Neural crest cell (in vitro differentiated cells): Measurements from ENCODE around the gene GNE. TPM values are rescaled to one million over a fixed set of nuclear protein-coding genes. Genes with fewer than 3 reads are reported as not detected.
A peak's percentile ranks its signal among the peaks of the same experiment; 100 is the strongest.
"Not testable (repeated sequence)": the region's sequence is repeated elsewhere in the genome, so short reads cannot be mapped to it uniquely, and the experiment has no call there.

Experiments
- DNase-seq: peaks from one replicate; pipeline ENCODE4 v3.0.0; 2021; ENCODE audit warnings: low read depth, mixed read lengths, low spot score
- H3K27ac Mint-ChIP-seq: one replicate; pipeline ENCODE4 v1.8.0; 2021; ENCODE audit warnings: mild to moderate bottlenecking, mixed read lengths; ENCODE audit not compliant: unreplicated experiment
- H3K27me3 Mint-ChIP-seq: 2 replicates; pipeline ENCODE4 v1.8.0; 2021; ENCODE audit warnings: low read depth, mild to moderate bottlenecking, mixed read lengths
- H3K36me3 Mint-ChIP-seq: 2 replicates; pipeline ENCODE4 v1.8.0; 2021; ENCODE audit warnings: low read depth, mild to moderate bottlenecking, mixed read lengths
- H3K4me1 Mint-ChIP-seq: 2 replicates; pipeline ENCODE4 v1.8.0; 2021; ENCODE audit warnings: mixed read lengths
- H3K4me3 Mint-ChIP-seq: one replicate; pipeline ENCODE4 v1.8.0; 2021; ENCODE audit warnings: mild to moderate bottlenecking, mixed read lengths
- H3K9me3 Mint-ChIP-seq: 2 replicates; pipeline ENCODE4 v1.8.0; 2021; ENCODE audit warnings: mixed read lengths
- CTCF ChIP-seq: fragments of 200-600 bp; sonication (generic); conservative IDR thresholded peaks from 2 replicates; pipeline ENCODE4 v1.5.0; 2021; ENCODE audit warnings: antibody characterized with exemption, mild to moderate bottlenecking
- total RNA-seq: library from RNA; stranded (reverse); gene quantifications from 2 replicates; pipeline ENCODE4 v1.2.1, GENCODE V29; 2021

The GNE gene
- total RNA-seq, 1 donor from 2014 or later, result 24.6 TPM

GRCh38 chr9:36297798-36298197, 39.5 kb upstream of the GNE start:
- Mint-ChIP-seq H3K27ac (no peak overlapping the region), H3K9me3 (no peaks in the 10 kb centered on the region), H3K4me1 (no peaks in the 10 kb centered on the region), H3K4me3 (no peak overlapping the region), H3K27me3 (no peaks in the 10 kb centered on the region), H3K36me3 (no peaks in the 10 kb centered on the region)
- no peak for DNase-seq
- TF ChIP-seq CTCF, result no peak

- H3K27me3 Mint-ChIP-seq, H3K9me3 Mint-ChIP-seq, H3K27ac Mint-ChIP-seq, DNase-seq, H3K4me1 Mint-ChIP-seq, H3K36me3 Mint-ChIP-seq, H3K4me3 Mint-ChIP-seq: not testable (repeated sequence)
Observed at GRCh38 chr9:36294996-36295395, 36.7 kb upstream of the GNE start.

GRCh38 chr9:36293918-36294317, 35.7 kb upstream of the GNE start:
- H3K27ac Mint-ChIP-seq, result no peak overlapping the region
- no peaks in the 10 kb centered on the region for H3K36me3 Mint-ChIP-seq

GRCh38 chr9:36293171-36293570, 34.9 kb upstream of the GNE start:
- Mint-ChIP-seq H3K36me3 (no peaks in the 10 kb centered on the region), H3K9me3 (no peaks in the 10 kb centered on the region), H3K27ac (peak overlapping the region; percentile 82), H3K27me3 (no peaks in the 10 kb centered on the region), H3K4me1 (peaks cover 10% of the 10 kb centered on the region), H3K4me3 (no peak overlapping the region)
- TF ChIP-seq CTCF, result no peak
- DNase-seq, result no peak

More at GRCh38 chr9:36293918-36294317, 35.7 kb upstream of the GNE start:
- Mint-ChIP-seq H3K9me3 (no peaks in the 10 kb centered on the region), H3K4me1 (peaks cover 10% of the 10 kb centered on the region), H3K4me3 (no peak overlapping the region), H3K27me3 (no peaks in the 10 kb centered on the region)
- no peak for DNase-seq
- no peak for TF ChIP-seq CTCF

GRCh38 chr9:36292641-36293040, 34.4 kb upstream of the GNE start:
- H3K36me3 Mint-ChIP-seq, result no peaks in the 10 kb centered on the region
- no peak for TF ChIP-seq CTCF
- H3K27ac Mint-ChIP-seq, result peak overlapping the region; percentile 82
- no peak overlapping the region for H3K4me3 Mint-ChIP-seq
- peaks cover 10% of the 10 kb centered on the region for H3K4me1 Mint-ChIP-seq
- H3K27me3 Mint-ChIP-seq, result no peaks in the 10 kb centered on the region
- H3K9me3 Mint-ChIP-seq, result no peaks in the 10 kb centered on the region
- no peak for DNase-seq

GRCh38 chr9:36290996-36291395, 32.7 kb upstream of the GNE start:
- no peak overlapping the region for H3K27ac Mint-ChIP-seq
- no peak for DNase-seq
- no peaks in the 10 kb centered on the region for H3K36me3 Mint-ChIP-seq
- no peak for TF ChIP-seq CTCF
- no peak overlapping the region for H3K4me3 Mint-ChIP-seq
- H3K4me1 Mint-ChIP-seq, result peaks cover 10% of the 10 kb centered on the region
- no peaks in the 10 kb centered on the region for H3K27me3 Mint-ChIP-seq
- H3K9me3 Mint-ChIP-seq, result no peaks in the 10 kb centered on the region
